HEK293 (cell line): Measurements from ENCODE around the gene EI24.

Experiments
- GLI2 ChIP-seq: fragments of 450-650 bp; formaldehyde crosslinking; IDR thresholded peaks from 2 replicates; pipeline ENCODE4; 2017; ENCODE audit warnings: missing biosample characterization, missing genetic modification characterization, low read depth, borderline replicate concordance
- HOXD13 ChIP-seq: sonication (generic); formaldehyde crosslinking; IDR thresholded peaks from 2 replicates; pipeline ENCODE4 v1.8.0; 2022; ENCODE audit warnings: missing genetic modification reagents, borderline replicate concordance
- MEIS1 ChIP-seq: sonication (generic); formaldehyde crosslinking; IDR thresholded peaks from 2 replicates; pipeline ENCODE4 v1.8.1; 2022; ENCODE audit warnings: missing genetic modification reagents, mild to moderate bottlenecking, borderline replicate concordance
- REPIN1 ChIP-seq: fragments of 450-650 bp; formaldehyde crosslinking; IDR thresholded peaks from 2 replicates; pipeline ENCODE4 v1.5.1; 2017; ENCODE audit warnings: missing biosample characterization, missing genetic modification characterization, low read depth
- SETDB1 ChIP-seq: IDR thresholded peaks from one replicate; pipeline ENCODE4 v1.6.1; 2017; ENCODE audit warnings: mild to moderate bottlenecking, low read length, moderate library complexity, mixed read lengths; ENCODE audit not compliant: insufficient read length
- YY1 ChIP-seq: fragments of 450-650 bp; formaldehyde crosslinking; IDR thresholded peaks from 2 replicates; pipeline ENCODE4 v1.5.1; 2018; ENCODE audit warnings: missing biosample characterization, missing genetic modification characterization
- YY2 ChIP-seq: fragments of 450-650 bp; formaldehyde crosslinking; IDR thresholded peaks from 2 replicates; pipeline ENCODE4 v1.5.1; 2016; ENCODE audit warnings: missing biosample characterization, missing genetic modification characterization
- ZBTB1 ChIP-seq: fragments of 450-650 bp; formaldehyde crosslinking; IDR thresholded peaks from 2 replicates; pipeline ENCODE4 v1.5.1; 2016; ENCODE audit warnings: missing biosample characterization, missing genetic modification characterization
- ZFHX2 ChIP-seq: fragments of 450-650 bp; formaldehyde crosslinking; conservative IDR thresholded peaks from 2 replicates; pipeline ENCODE4 v1.5.1; 2016; ENCODE audit warnings: missing biosample characterization, missing genetic modification characterization
- ZNF132 ChIP-seq: fragments of 450-650 bp; formaldehyde crosslinking; IDR thresholded peaks from 2 replicates; pipeline ENCODE4 v1.5.1; 2017; ENCODE audit warnings: missing biosample characterization, missing genetic modification characterization, borderline replicate concordance
- ZNF146 ChIP-seq: fragments of 450-650 bp; formaldehyde crosslinking; IDR thresholded peaks from 2 replicates; pipeline ENCODE4 v1.5.1; 2016; ENCODE audit warnings: missing biosample characterization, missing genetic modification characterization
- ZNF157 ChIP-seq: fragments of 450-650 bp; formaldehyde crosslinking; IDR thresholded peaks from 2 replicates; pipeline ENCODE4 v1.5.1; 2016; ENCODE audit warnings: missing biosample characterization, missing genetic modification characterization
- ZNF16 ChIP-seq: fragments of 450-650 bp; formaldehyde crosslinking; IDR thresholded peaks from 2 replicates; pipeline ENCODE4 v1.5.1; 2016; ENCODE audit warnings: low read depth, missing biosample characterization, missing genetic modification characterization
- ZNF202 ChIP-seq: fragments of 450-650 bp; formaldehyde crosslinking; IDR thresholded peaks from 2 replicates; pipeline ENCODE4 v1.5.1; 2016; ENCODE audit warnings: missing biosample characterization, missing genetic modification characterization, borderline replicate concordance
- ZNF211 ChIP-seq: fragments of 450-650 bp; formaldehyde crosslinking; IDR thresholded peaks from 2 replicates; pipeline ENCODE4 v1.5.1; 2016; ENCODE audit warnings: low read depth, missing biosample characterization, missing genetic modification characterization
- ZNF23 ChIP-seq: fragments of 450-650 bp; formaldehyde crosslinking; IDR thresholded peaks from 2 replicates; pipeline ENCODE4 v1.5.1; 2016; ENCODE audit warnings: missing biosample characterization, missing genetic modification characterization, borderline replicate concordance
- ZNF302 ChIP-seq: fragments of 450-650 bp; formaldehyde crosslinking; IDR thresholded peaks from 2 replicates; pipeline ENCODE4 v1.5.1; 2016; ENCODE audit warnings: missing biosample characterization, missing genetic modification characterization, low read depth
- ZNF391 ChIP-seq: fragments of 450-650 bp; formaldehyde crosslinking; IDR thresholded peaks from 2 replicates; pipeline ENCODE4 v1.5.1; 2016; ENCODE audit warnings: low read depth, missing biosample characterization, missing genetic modification characterization, borderline replicate concordance
- ZNF426 ChIP-seq: fragments of 450-650 bp; formaldehyde crosslinking; IDR thresholded peaks from 2 replicates; pipeline ENCODE4 v1.5.1; 2017; ENCODE audit warnings: missing biosample characterization, missing genetic modification characterization, mild to moderate bottlenecking, inconsistent platforms, moderate library complexity
- ZNF514 ChIP-seq: fragments of 450-650 bp; formaldehyde crosslinking; IDR thresholded peaks from 2 replicates; pipeline ENCODE4 v1.5.1; 2016; ENCODE audit warnings: missing biosample characterization, missing genetic modification characterization
- ZNF529 ChIP-seq: fragments of 450-650 bp; formaldehyde crosslinking; IDR thresholded peaks from 2 replicates; pipeline ENCODE4 v1.5.1; 2017; ENCODE audit warnings: missing genetic modification characterization, missing biosample characterization; ENCODE audit not compliant: insufficient replicate concordance
- ZNF596 ChIP-seq: fragments of 450-650 bp; IDR thresholded peaks from 2 replicates; pipeline ENCODE4 v1.5.0; 2018; ENCODE audit warnings: missing biosample characterization, mild to moderate bottlenecking, missing genetic modification characterization, moderate library complexity
- ZNF623 ChIP-seq: fragments of 450-650 bp; formaldehyde crosslinking; IDR thresholded peaks from 2 replicates; pipeline ENCODE4 v1.5.1; 2016; ENCODE audit warnings: missing biosample characterization, missing genetic modification characterization
- ZNF785 ChIP-seq: fragments of 450-650 bp; formaldehyde crosslinking; IDR thresholded peaks from 2 replicates; pipeline ENCODE4 v1.5.1; 2016; ENCODE audit warnings: missing biosample characterization, missing genetic modification characterization
- ZNF837 ChIP-seq: fragments of 450-650 bp; formaldehyde crosslinking; IDR thresholded peaks from 2 replicates; pipeline ENCODE4 v1.5.1; 2016; ENCODE audit warnings: missing biosample characterization, missing genetic modification characterization
- ZXDB ChIP-seq: fragments of 450-650 bp; formaldehyde crosslinking; IDR thresholded peaks from 2 replicates; pipeline ENCODE4 v1.5.1; 2016; ENCODE audit warnings: missing biosample characterization, missing genetic modification characterization
- TF ChIP-seq, protein P1 (sequence below): fragments of 450-650 bp; formaldehyde crosslinking; IDR thresholded peaks from 2 replicates; pipeline ENCODE4 v1.5.1; 2016; ENCODE audit warnings: missing biosample characterization, missing genetic modification characterization, borderline replicate concordance
- TF ChIP-seq, protein P2 (sequence below): fragments of 450-650 bp; formaldehyde crosslinking; IDR thresholded peaks from 2 replicates; pipeline ENCODE4 v1.5.1; 2016; ENCODE audit warnings: missing biosample characterization, missing genetic modification characterization
- TF ChIP-seq, protein P3 (sequence below): fragments of 450-650 bp; formaldehyde crosslinking; IDR thresholded peaks from 2 replicates; pipeline ENCODE4 v1.5.1; 2016; ENCODE audit warnings: missing biosample characterization, missing genetic modification characterization
- TF ChIP-seq, protein P4 (sequence below): fragments of 450-650 bp; formaldehyde crosslinking; IDR thresholded peaks from 2 replicates; pipeline ENCODE4 v1.5.1; 2017; ENCODE audit warnings: missing biosample characterization, missing genetic modification characterization
- TF ChIP-seq, protein P5 (sequence below): fragments of 450-650 bp; formaldehyde crosslinking; IDR thresholded peaks from 2 replicates; pipeline ENCODE4 v1.5.1; 2016; ENCODE audit warnings: missing biosample characterization, missing genetic modification characterization

Gene EI24

DNA sequence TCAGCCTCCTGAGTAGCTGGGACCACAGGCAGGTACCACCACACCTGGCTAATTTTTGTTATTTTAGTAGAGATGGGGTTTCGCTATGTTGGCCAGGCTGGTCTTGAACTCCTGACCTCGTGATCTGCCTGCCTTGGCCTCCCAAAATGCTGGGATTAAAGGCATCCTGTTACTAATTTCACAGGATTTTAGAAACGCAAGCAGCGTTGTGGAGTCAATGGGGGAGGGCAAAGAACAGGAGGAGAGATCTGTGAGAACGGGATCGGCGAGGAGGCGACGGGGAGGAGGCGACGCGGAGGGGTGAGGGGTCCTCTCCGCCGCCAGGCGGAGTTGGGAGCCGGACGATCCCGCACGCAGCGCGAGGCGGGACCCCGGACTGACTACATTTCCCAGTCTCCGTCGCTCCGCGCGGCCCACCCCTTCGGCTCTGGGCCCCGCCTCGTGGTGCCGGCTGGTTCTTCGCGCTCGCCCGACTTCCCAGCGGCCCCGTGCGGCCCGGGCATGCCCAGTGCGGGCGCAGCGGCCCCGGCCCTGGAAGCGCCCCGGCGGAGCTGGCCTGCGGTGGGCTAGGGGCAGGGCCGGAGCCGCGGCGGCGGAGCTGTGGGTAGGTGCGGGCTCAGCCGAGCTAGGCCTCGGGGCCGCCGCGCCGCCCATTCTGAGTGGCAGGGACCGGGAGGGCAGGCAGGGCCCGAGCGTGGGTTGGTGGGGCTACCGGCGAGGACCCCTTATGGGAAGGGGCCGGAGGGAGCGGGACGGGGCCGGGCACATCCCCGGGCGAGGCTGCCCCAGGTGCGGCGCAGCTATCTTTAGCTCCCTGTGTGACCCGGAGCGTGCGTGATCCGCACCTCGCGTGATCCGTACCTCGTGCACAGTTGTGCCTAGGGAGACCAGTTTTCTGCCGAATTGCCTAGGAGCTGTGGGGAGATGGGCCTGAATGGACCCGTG is at the start of gene EI24 (continued):
- TF ChIP-seq, protein P1, sequence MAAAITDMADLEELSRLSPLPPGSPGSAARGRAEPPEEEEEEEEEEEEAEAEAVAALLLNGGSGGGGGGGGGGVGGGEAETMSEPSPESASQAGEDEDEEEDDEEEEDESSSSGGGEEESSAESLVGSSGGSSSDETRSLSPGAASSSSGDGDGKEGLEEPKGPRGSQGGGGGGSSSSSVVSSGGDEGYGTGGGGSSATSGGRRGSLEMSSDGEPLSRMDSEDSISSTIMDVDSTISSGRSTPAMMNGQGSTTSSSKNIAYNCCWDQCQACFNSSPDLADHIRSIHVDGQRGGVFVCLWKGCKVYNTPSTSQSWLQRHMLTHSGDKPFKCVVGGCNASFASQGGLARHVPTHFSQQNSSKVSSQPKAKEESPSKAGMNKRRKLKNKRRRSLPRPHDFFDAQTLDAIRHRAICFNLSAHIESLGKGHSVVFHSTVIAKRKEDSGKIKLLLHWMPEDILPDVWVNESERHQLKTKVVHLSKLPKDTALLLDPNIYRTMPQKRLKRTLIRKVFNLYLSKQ: no peak
- TF ChIP-seq ZXDB: peak; percentile 26; the same call in 1 of the 2 replicates
- no peak for TF ChIP-seq ZNF623 (tag by site-specific recombination)
- no peak for TF ChIP-seq HOXD13 (CRISPR knock-in tag)
- TF ChIP-seq ZNF302: no peak
- TF ChIP-seq ZNF596 (tag by site-specific recombination): no peak
- TF ChIP-seq YY2 (tag by site-specific recombination): peak; percentile 14; the same call in 1 of the 2 replicates
- no peak for TF ChIP-seq ZNF16
- TF ChIP-seq YY1 (tag by site-specific recombination): no peak
- no peak for TF ChIP-seq ZNF211 (tag by site-specific recombination)
- TF ChIP-seq REPIN1 (tag by site-specific recombination): no peak
- no peak for TF ChIP-seq GLI2 (tag by site-specific recombination)
- TF ChIP-seq ZNF837 (tag by site-specific recombination): no peak
- 0 out of 2 replicates have a peak, but pooled peaks have one; percentile 51 for TF ChIP-seq ZBTB1 (tag by site-specific recombination)
- TF ChIP-seq, protein P2, sequence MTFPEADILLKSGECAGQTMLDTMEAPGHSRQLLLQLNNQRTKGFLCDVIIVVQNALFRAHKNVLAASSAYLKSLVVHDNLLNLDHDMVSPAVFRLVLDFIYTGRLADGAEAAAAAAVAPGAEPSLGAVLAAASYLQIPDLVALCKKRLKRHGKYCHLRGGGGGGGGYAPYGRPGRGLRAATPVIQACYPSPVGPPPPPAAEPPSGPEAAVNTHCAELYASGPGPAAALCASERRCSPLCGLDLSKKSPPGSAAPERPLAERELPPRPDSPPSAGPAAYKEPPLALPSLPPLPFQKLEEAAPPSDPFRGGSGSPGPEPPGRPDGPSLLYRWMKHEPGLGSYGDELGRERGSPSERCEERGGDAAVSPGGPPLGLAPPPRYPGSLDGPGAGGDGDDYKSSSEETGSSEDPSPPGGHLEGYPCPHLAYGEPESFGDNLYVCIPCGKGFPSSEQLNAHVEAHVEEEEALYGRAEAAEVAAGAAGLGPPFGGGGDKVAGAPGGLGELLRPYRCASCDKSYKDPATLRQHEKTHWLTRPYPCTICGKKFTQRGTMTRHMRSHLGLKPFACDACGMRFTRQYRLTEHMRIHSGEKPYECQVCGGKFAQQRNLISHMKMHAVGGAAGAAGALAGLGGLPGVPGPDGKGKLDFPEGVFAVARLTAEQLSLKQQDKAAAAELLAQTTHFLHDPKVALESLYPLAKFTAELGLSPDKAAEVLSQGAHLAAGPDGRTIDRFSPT (tag by site-specific recombination): no peak
- TF ChIP-seq, protein P3, sequence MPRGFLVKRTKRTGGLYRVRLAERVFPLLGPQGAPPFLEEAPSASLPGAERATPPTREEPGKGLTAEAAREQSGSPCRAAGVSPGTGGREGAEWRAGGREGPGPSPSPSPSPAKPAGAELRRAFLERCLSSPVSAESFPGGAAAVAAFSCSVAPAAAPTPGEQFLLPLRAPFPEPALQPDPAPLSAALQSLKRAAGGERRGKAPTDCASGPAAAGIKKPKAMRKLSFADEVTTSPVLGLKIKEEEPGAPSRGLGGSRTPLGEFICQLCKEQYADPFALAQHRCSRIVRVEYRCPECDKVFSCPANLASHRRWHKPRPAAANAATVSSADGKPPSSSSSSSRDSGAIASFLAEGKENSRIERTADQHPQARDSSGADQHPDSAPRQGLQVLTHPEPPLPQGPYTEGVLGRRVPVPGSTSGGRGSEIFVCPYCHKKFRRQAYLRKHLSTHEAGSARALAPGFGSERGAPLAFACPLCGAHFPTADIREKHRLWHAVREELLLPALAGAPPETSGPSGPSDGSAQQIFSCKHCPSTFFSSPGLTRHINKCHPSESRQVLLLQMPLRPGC (tag by site-specific recombination): no peak
- TF ChIP-seq ZNF785 (tag by site-specific recombination): no peak
- TF ChIP-seq ZNF23 (tag by site-specific recombination): no peak
- no peak for TF ChIP-seq SETDB1
- TF ChIP-seq MEIS1 (CRISPR knock-in tag): no peak
- TF ChIP-seq ZFHX2: no peak
- TF ChIP-seq, protein P4, sequence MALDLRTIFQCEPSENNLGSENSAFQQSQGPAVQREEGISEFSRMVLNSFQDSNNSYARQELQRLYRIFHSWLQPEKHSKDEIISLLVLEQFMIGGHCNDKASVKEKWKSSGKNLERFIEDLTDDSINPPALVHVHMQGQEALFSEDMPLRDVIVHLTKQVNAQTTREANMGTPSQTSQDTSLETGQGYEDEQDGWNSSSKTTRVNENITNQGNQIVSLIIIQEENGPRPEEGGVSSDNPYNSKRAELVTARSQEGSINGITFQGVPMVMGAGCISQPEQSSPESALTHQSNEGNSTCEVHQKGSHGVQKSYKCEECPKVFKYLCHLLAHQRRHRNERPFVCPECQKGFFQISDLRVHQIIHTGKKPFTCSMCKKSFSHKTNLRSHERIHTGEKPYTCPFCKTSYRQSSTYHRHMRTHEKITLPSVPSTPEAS (tag by site-specific recombination): no peak
- no peak for TF ChIP-seq ZNF529 (tag by site-specific recombination)
- no peak for TF ChIP-seq ZNF391
- TF ChIP-seq, protein P5, sequence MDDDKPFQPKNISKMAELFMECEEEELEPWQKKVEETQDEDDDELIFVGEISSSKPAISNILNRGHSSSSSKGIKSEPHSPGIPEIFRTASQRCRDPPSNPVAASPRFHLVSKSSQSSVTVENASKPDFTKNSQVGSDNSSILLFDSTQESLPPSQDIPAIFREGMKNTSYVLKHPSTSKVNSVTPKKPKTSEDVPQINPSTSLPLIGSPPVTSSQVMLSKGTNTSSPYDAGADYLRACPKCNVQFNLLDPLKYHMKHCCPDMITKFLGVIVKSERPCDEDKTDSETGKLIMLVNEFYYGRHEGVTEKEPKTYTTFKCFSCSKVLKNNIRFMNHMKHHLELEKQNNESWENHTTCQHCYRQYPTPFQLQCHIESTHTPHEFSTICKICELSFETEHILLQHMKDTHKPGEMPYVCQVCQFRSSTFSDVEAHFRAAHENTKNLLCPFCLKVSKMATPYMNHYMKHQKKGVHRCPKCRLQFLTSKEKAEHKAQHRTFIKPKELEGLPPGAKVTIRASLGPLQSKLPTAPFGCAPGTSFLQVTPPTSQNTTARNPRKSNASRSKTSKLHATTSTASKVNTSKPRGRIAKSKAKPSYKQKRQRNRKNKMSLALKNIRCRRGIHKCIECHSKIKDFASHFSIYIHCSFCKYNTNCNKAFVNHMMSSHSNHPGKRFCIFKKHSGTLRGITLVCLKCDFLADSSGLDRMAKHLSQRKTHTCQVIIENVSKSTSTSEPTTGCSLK (tag by site-specific recombination): no peak
- TF ChIP-seq ZNF202 (tag by site-specific recombination): no peak
- TF ChIP-seq ZNF157 (tag by site-specific recombination): no peak
- TF ChIP-seq ZNF426 (tag by site-specific recombination): no peak
- TF ChIP-seq ZNF132 (tag by site-specific recombination): no peak
- no peak for TF ChIP-seq ZNF146 (tag by site-specific recombination)
- TF ChIP-seq ZNF514: no peak
